HG02571 (cell line): ENCODE measurements around the gene IGF1R.
"Not testable (repeated sequence)": the region's sequence is repeated elsewhere in the genome, so short reads cannot be mapped to it uniquely, and the experiment has no call there.

Experiments
- ATAC-seq: cut with Tn5 transposase; IDR thresholded peaks from one replicate; pipeline ENCODE4 v1.9.1; 2021; ENCODE audit warnings: mild to moderate bottlenecking, moderate library complexity; ENCODE audit not compliant: unreplicated experiment

Gene IGF1R

DNA sequence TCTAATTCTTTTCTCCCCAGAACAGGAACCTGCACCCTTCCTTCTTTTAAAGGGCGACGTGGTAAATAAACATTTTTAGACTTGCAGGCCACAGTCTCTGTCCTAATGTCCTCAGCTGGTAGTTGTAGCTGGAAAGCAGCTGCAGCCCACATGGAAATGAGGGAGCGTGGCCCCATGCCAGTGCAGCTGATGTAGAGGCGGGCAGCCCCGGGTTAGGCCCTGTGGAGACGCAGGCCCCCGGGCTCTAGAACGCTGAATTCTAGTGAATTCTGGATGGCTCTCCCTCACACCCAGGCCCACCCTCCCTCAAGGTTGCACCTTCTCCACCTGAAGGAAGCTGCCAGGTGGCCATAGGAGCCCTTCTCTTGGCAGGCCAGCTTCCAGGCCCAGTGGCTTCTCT, 307.0 kb downstream of the IGF1R start:
- ATAC-seq: no peak

DNA sequence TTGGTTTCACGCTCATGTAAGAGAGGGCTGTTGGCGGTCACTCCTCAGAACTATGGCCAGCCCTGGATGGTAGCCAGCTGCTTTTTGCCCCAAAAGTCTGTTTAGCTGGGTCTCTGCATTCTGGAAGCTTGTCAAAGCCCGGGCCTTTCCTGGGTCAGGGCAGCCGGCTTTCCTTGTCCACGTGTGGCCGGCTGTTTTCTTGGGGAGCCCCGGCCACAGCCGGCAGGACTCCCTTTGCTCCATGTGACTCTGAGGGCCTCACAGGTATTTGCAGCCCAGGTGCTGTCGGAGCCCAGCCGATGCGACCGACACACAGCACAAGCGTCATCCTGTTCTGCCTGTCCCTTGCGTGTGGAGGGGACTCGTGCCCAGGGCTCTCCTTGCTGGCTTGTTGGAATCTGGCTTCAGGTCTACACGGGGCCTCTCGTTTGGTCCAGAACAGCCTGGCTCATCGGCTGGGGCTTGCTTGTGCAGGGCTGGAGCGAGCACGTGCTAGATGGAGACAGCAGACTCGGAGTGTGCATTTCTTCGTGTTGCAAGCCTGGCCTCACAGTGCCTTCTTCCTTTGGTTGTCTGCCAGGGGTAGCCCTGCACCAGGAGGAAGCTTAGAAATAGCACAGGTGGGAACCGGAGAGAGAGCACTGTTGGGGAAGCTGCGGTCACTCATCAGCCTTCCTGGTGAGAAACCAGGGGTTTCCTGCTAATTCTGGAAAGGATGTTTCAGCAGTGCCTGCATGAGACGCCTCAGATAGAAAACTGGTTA, 307.8 kb downstream of the IGF1R start:
- ATAC-seq: no peak

DNA sequence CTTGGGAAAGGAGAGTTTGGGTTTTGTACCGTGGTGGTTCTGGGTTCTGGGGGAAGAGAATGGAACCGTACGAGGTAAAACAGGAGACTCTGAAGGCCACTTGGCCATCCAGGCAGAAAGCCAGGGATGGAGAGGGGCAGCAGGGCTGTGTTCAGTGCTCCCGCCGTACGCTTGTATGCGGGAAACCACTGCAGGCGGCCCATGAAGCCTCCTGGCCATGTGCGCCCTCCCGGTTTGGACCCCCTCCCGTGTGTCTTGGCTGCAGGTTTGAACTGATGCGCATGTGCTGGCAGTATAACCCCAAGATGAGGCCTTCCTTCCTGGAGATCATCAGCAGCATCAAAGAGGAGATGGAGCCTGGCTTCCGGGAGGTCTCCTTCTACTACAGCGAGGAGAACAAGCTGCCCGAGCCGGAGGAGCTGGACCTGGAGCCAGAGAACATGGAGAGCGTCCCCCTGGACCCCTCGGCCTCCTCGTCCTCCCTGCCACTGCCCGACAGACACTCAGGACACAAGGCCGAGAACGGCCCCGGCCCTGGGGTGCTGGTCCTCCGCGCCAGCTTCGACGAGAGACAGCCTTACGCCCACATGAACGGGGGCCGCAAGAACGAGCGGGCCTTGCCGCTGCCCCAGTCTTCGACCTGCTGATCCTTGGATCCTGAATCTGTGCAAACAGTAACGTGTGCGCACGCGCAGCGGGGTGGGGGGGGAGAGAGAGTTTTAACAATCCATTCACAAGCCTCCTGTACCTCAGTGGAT, 308.6 kb downstream of the IGF1R start:
- no peak for ATAC-seq

DNA sequence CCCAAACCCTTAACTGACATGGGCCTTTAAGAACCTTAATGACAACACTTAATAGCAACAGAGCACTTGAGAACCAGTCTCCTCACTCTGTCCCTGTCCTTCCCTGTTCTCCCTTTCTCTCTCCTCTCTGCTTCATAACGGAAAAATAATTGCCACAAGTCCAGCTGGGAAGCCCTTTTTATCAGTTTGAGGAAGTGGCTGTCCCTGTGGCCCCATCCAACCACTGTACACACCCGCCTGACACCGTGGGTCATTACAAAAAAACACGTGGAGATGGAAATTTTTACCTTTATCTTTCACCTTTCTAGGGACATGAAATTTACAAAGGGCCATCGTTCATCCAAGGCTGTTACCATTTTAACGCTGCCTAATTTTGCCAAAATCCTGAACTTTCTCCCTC, 309.3 kb downstream of the IGF1R start:
- ATAC-seq: no peak

DNA sequence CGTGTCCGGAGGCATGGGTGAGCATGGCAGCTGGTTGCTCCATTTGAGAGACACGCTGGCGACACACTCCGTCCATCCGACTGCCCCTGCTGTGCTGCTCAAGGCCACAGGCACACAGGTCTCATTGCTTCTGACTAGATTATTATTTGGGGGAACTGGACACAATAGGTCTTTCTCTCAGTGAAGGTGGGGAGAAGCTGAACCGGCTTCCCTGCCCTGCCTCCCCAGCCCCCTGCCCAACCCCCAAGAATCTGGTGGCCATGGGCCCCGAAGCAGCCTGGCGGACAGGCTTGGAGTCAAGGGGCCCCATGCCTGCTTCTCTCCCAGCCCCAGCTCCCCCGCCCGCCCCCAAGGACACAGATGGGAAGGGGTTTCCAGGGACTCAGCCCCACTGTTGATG, 309.7 kb downstream of the IGF1R start:
- no peak for ATAC-seq

DNA sequence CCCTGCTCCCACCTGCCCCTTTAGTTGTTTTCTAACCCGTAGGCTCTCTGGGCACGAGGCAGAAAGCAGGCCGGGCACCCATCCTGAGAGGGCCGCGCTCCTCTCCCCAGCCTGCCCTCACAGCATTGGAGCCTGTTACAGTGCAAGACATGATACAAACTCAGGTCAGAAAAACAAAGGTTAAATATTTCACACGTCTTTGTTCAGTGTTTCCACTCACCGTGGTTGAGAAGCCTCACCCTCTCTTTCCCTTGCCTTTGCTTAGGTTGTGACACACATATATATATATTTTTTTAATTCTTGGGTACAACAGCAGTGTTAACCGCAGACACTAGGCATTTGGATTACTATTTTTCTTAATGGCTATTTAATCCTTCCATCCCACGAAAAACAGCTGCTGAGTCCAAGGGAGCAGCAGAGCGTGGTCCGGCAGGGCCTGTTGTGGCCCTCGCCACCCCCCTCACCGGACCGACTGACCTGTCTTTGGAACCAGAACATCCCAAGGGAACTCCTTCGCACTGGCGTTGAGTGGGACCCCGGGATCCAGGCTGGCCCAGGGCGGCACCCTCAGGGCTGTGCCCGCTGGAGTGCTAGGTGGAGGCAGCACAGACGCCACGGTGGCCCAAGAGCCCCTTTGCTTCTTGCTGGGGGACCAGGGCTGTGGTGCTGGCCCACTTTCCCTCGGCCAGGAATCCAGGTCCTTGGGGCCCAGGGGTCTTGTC, 310.7 kb downstream of the IGF1R start:
- no peak for ATAC-seq

DNA sequence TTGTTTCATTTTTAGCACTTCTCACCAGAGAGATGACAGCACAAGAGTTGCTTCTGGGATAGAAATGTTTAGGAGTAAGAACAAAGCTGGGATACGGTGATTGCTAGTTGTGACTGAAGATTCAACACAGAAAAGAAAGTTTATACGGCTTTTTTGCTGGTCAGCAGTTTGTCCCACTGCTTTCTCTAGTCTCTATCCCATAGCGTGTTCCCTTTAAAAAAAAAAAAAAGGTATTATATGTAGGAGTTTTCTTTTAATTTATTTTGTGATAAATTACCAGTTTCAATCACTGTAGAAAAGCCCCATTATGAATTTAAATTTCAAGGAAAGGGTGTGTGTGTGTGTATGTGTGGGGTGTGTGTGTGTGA, 311.3 kb downstream of the IGF1R start:
- ATAC-seq: no peak

DNA sequence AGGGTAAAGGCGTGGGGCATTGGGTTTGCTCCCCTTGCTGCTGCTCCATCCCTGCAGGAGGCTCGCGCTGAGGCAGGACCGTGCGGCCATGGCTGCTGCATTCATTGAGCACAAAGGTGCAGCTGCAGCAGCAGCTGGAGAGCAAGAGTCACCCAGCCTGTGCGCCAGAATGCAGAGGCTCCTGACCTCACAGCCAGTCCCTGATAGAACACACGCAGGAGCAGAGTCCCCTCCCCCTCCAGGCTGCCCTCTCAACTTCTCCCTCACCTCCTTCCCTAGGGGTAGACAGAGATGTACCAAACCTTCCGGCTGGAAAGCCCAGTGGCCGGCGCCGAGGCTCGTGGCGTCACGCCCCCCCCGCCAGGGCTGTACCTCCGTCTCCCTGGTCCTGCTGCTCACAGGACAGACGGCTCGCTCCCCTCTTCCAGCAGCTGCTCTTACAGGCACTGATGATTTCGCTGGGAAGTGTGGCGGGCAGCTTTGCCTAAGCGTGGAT, 312.3 kb downstream of the IGF1R start:
- ATAC-seq: no peak

DNA sequence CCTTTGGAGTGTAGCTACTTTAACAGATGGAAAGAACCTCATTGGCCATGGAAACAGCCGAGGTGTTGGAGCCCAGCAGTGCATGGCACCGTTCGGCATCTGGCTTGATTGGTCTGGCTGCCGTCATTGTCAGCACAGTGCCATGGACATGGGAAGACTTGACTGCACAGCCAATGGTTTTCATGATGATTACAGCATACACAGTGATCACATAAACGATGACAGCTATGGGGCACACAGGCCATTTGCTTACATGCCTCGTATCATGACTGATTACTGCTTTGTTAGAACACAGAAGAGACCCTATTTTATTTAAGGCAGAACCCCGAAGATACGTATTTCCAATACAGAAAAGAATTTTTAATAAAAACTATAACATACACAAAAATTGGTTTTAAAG, 315.1 kb downstream of the IGF1R start:
- no peak for ATAC-seq

DNA sequence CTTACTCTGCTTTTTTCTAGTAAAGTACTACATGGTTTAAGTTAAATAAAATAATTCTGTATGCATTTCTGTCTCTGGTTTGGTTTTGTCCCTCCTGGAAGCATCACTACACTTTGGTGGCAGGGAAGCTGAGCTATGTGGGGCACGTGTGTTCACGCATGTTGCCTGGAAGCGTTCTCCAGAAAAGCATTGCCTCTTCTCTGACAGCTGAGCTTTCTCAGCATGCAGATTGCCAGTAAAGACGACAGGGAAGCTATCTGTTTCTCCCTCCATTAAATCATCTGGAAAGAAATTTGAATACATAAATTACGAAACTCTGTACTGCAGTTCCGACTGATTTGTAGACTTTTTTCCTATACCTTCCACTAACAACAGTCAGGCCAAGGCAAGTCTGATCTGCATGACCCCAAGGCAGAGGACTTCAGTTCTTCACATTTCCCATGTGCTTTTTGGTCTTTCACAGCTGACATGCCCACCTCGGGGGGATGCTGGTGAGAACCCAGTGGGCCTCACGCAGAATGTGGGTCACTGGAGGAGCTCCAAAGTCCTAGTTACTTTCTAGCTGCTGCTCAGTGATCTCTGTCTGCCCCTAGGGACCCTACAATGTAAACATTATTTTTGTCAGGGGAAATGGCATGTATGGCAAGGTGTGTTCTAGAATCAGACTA, 316.3 kb downstream of the IGF1R start:
- no peak for ATAC-seq

DNA sequence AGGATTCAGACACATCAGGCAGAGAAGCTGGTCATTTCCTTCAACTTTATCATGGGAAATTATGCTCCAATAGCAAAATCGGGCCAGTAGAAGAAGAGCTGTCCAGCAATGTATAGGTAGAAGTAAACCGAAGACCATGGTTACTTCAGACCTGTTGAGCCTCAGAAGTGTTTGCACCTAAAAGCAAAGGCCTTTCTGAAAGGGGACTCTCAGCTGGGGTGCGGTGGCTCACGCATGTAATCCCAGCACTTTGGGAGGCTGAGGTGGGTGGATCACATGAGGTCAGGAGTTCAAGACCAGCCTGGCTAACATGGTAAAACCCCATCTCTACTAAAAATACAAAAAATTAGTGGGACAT, 316.8 kb downstream of the IGF1R start:
- ATAC-seq: not testable (repeated sequence)

DNA sequence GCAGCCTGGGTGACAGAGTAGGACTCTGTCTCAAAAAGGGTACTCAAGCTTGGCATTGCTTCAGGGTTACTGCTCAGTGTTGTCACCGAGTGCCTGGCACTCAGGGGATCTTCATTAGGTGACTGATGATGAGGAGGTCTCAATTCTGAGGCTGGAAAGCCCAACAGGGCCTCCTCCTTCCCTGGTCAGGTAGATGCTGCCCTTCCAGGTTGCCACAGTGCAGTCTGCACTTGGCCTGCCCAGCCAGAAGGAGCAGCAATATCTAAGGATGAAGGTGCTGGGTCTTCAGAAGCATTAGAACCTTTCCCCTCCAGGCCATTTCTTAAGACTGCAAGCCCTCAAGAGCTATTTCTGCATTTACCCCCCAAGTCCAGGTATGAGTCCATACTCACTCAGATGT, 317.3 kb downstream of the IGF1R start:
- ATAC-seq: no peak

DNA sequence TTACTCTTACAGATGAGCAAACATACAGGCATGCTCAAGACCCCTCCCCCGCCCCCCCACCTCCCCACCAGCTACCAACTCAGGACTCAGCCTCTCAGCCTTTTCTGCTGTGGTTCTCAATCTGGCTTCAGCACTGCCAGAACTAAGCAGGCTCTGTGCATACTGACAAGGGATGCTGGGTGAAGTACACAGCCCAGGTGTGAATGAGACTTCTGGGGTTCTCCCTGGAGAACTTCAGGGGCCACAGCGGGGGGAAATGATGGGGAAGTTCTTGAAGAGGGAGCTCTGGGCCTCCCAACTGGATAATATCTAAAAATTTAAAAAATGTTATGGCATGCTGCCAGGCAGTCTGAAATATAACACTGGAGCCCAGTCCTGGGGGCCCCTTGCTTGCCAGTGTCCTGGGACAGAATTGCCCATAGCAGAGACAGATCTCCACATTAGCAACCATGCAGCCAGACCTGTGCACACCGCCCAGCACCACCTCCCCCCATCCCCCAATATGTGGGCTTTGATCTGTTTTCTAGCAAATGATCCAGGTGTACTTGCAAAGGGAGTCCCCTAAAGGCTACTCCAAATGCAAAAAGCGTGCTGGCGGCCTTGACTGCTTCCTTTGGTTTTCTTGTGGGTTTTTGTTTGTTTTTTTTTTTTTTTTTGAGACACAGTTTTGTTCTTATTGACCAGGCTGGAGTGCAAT, 317.9 kb downstream of the IGF1R start:
- ATAC-seq: no peak

DNA sequence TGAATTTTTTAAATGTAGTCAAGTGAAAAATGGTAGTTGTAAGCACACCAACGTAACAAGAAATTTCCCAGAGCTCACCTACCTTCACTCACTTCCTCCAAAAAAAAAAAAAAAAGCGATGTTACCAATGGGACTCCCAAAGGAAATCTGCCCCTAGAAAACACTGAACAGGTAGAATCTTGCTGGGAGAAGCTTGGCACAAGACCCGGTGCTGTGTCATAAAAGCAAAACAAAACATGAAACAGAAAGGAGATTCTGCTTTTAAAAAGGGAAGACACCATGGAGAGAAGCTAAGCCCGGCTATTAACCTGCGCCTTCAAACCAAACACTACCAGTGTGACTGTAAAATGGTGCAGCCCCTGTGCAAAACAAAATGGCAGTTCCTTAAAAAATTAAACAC, 318.8 kb downstream of the IGF1R start:
- no peak for ATAC-seq

DNA sequence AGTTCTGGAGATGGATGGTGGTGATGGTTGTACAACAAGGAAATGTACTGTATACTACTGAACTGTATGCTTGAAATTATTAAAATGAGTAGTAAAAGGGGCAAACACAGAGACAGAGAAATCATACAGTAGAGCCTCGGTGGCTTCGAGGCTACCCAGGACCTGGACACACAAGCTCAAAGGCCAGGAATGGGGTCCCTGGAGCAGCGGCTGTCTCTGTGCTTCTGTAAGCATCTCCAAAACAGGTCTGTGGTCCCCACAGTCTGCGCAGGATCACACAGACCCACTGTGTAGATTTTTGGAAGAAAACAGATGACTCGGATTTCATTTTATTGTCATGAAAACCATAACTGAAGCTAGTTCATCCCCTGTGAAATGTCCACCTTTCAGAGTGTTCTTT, 319.6 kb downstream of the IGF1R start:
- ATAC-seq: no peak

DNA sequence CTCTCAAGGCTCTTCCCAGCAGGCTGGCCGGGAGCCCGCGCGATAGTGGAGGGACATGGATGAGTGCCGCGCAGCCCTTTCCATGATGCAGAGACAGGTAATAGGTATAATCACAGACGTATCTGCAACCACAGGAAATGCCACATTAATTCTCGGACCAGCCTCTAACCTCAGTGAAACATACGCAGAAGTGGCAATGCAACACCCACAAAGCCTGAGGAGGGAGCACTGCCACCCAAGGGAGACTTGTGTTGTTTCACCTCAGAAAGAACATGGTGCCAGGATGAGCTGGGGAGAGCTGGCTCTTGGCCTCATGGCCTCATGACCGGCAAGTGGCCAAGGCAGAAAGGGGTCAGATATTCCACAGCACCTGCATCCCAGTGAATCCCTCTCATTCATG, 320.2 kb downstream of the IGF1R start:
- ATAC-seq: no peak

DNA sequence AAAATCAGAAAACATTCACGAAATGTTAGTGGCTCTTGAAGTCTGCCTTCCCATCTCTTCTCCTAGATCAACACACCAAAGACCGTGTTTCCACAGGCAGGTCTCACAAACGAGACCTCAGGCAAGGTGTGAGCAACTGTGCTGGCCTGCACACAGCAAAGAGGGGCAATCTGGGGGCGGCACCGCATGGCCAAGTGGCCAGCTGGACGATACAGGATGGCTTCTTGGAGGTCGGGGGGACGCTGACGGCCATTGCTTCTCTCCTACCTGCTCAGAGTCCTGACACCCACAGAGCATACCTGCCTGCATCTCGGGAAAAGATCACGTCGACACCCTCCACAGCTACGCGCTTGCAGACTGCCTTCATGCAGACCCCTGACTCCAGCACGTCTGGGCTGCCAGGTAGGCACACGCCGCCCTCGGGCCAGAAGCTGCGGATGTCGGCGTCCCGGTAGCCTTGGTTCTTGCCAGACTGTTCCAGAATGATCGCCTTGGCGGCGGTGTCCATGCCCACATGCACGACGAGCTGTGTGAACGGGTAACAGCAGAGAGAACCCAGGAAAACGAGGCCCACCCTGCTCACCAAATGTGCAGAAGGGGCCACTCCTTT, 320.9 kb downstream of the IGF1R start:
- no peak for ATAC-seq

DNA sequence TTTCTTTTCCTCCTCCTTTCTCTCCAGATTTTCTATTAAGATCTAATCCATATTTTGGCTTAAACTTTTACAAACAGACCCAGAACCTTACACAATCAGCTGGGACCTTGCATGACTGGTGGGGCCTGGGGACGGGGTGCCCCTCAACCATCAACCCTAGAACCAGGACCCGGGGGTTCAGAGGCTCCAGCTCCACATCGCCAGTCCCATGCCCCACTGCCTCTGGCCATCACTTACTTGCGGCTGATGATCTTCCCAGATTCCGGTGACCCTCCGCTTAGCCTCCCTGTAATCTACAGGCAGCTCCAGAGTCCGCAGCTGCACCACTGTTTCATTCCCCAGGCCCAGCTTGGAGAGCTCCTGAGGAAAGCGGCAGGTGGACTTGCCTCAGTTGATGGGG, 322.5 kb downstream of the IGF1R start:
- no peak for ATAC-seq

DNA sequence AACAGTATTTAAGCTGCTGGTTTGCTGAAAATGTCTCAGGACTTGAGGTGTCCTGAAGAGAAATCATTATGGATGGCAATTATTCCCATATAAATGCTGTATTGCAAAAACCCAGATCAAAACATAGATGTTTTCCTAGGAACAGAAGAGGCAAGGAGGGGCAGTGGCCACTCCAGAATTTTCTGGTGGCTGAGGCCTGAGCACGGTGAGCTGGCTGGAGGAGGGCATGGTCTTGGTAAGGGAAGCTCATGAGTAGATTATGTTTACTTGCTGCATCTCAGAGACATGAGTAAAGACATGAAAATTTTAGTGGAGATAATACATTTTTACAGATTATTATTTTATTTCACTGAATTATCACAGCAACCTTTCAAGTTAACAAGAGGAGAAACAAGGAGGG, 328.2 kb downstream of the IGF1R start:
- ATAC-seq: no peak

DNA sequence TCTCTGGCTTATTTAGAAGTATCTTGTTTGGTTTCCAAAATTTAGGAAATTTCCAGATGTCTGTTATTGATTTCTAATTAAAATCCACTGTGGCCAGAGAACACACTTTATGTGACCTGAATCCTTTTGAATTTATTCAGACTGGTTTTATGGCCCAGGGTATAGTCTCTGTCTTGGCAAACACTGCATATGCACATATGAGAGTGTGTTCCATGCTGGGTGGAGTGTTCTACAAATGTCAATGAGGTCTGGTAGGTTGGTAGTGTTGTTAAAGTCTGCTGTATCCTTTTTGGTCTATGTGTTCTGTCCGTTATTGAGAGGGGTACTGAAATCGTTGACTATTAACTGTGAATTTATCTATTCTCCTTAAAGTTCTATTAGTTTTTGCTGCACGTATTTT, 329.1 kb downstream of the IGF1R start:
- ATAC-seq: no peak
